ENCODE results near the gene PHF23.

The PHF23 gene

DNA sequence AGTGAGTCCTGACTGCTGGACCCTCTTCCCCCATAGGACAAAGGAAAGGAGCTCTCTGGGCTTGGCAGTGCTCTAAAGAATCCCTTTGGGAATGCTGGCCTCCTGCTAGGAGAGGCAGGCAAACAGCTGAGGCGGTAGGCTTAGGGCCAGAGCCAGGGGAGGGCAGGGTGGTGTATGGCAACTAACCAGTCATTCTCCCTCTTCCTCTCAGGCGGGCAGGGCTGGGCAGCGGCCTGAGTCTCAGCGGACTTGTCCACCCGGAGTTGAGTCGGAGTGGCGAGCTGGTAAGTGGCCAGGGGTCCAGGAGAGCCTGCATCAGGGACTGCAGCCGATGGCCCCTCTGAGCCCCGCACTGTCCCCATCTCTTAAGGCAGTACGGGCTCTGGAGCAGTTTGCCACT is 15.1 kb downstream of the PHF23 start:
- Histone ChIP-seq H3K27ac (replicated peaks; ENCODE audit: low read length) (no peak overlapping the region), H2BK12ac (ENCODE audit: low read length) (no peak overlapping the region), H2BK5ac (ENCODE audit: low read length) (no peak overlapping the region), H2AFZ (ENCODE audit: low read length) (no peak overlapping the region), H3K4me3 (ENCODE audit: low read length in 2 of 2) (no peak overlapping the region), H3K4me1 (ENCODE audit: control insufficient read depth in 2 of 2, insufficient read depth in 1 of 2, low read depth in 1 of 2, low read length in 2 of 2) (peaks cover 9 to 10% of the 10 kb centered on the region in 2 donors), H3K4me2 (ENCODE audit: insufficient read depth, low read length, poor library complexity, severe bottlenecking) (no peak overlapping the region), H3K18ac (ENCODE audit: low read length) (no peak overlapping the region), H3K4ac (ENCODE audit: low read length) (no peak overlapping the region), H2BK120ac (ENCODE audit: low read depth, low read length) (no peak overlapping the region), H2BK15ac (ENCODE audit: low read length) (no peak overlapping the region), H3K79me1 (ENCODE audit: low read depth, low read length) (peaks cover 1% of the 10 kb centered on the region), H3K27me3 (ENCODE audit: control insufficient read depth in 3 of 3, insufficient read depth in 3 of 3, low read depth in 1 of 3, low read length in 3 of 3) (no peaks in the 10 kb centered on the region), H3K36me3 (replicated peaks in 1 of 2; ENCODE audit: control insufficient read depth in 2 of 2, insufficient read depth in 2 of 2, low read length in 2 of 2) (peaks cover 66 to 87% of the 10 kb centered on the region in 2 donors), H3K14ac (ENCODE audit: low read length) (no peak overlapping the region), H3K23ac (ENCODE audit: low read depth, low read length, poor library complexity) (no peak overlapping the region), H3K9ac (ENCODE audit: low read depth, low read length, poor library complexity) (no peak overlapping the region), H4K8ac (ENCODE audit: low read depth, low read length) (no peak overlapping the region), H3K9me3 (replicated peaks in 1 of 2; ENCODE audit: control insufficient read depth in 2 of 2, insufficient read depth in 1 of 2, low read depth in 1 of 2, low read length in 2 of 2) (no peaks in the 10 kb centered on the region), H2AK5ac (ENCODE audit: low read depth, low read length) (no peak overlapping the region), H4K91ac (ENCODE audit: low read depth, low read length, poor library complexity) (no peak overlapping the region)
- DNase-seq (ENCODE audit: low spot score): no peak
- WGBS, 2 donors (ENCODE audit: extremely low coverage in 2 of 2, insufficient read length in 2 of 2, insufficient replicate concordance in 1 of 2): no CpG with 5 or more reads among the region's 10 CpGs

- Histone ChIP-seq H3K4me1 (ENCODE audit: control insufficient read depth in 2 of 2, insufficient read depth in 1 of 2, low read depth in 1 of 2, low read length in 2 of 2) (peaks cover 9 to 15% of the 10 kb centered on the region in 2 donors), H3K9ac (ENCODE audit: low read depth, low read length, poor library complexity) (no peak overlapping the region), H3K4me3 (ENCODE audit: low read length in 2 of 2) (no peak overlapping the region), H4K8ac (ENCODE audit: low read depth, low read length) (no peak overlapping the region), H3K27me3 (ENCODE audit: control insufficient read depth in 3 of 3, insufficient read depth in 3 of 3, low read depth in 1 of 3, low read length in 3 of 3) (no peaks in the 10 kb centered on the region), H3K4ac (ENCODE audit: low read length) (no peak overlapping the region), H3K9me3 (replicated peaks in 1 of 2; ENCODE audit: control insufficient read depth in 2 of 2, insufficient read depth in 1 of 2, low read depth in 1 of 2, low read length in 2 of 2) (no peaks in the 10 kb centered on the region), H2BK12ac (ENCODE audit: low read length) (no peak overlapping the region), H2BK120ac (ENCODE audit: low read depth, low read length) (no peak overlapping the region), H3K27ac (replicated peaks; ENCODE audit: low read length) (no peak overlapping the region), H3K14ac (ENCODE audit: low read length) (no peak overlapping the region), H2BK5ac (ENCODE audit: low read length) (no peak overlapping the region), H3K79me1 (ENCODE audit: low read depth, low read length) (no peaks in the 10 kb centered on the region), H2AK5ac (ENCODE audit: low read depth, low read length) (no peak overlapping the region), H3K4me2 (ENCODE audit: insufficient read depth, low read length, poor library complexity, severe bottlenecking) (no peak overlapping the region), H4K91ac (ENCODE audit: low read depth, low read length, poor library complexity) (no peak overlapping the region), H3K23ac (ENCODE audit: low read depth, low read length, poor library complexity) (no peak overlapping the region), H2BK15ac (ENCODE audit: low read length) (no peak overlapping the region), H3K36me3 (replicated peaks in 1 of 2; ENCODE audit: control insufficient read depth in 2 of 2, insufficient read depth in 2 of 2, low read length in 2 of 2) (peaks cover 60 to 79% of the 10 kb centered on the region in 2 donors), H2AFZ (ENCODE audit: low read length) (no peak overlapping the region), H3K18ac (ENCODE audit: low read length) (no peak overlapping the region)
- DNase-seq (ENCODE audit: low spot score): no peak
- WGBS, 2 donors (ENCODE audit: extremely low coverage in 2 of 2, insufficient read length in 2 of 2, insufficient replicate concordance in 1 of 2): no CpG with 5 or more reads among the region's 4 CpGs
Measured at GRCh38 chr17:7223375-7223774, 15.9 kb downstream of the PHF23 start.

GRCh38 chr17:7222972-7223292 is 16.3 kb downstream of the PHF23 start:
- Histone ChIP-seq H3K23ac (ENCODE audit: low read depth, low read length, poor library complexity) (peak overlapping the region; percentile 70), H2AFZ (ENCODE audit: low read length) (no peak overlapping the region), H2BK12ac (ENCODE audit: low read length) (no peak overlapping the region), H3K36me3 (replicated peaks in 1 of 2; ENCODE audit: control insufficient read depth in 2 of 2, insufficient read depth in 2 of 2, low read length in 2 of 2) (peaks cover 57 to 75% of the 10 kb centered on the region in 2 donors), H3K4me2 (ENCODE audit: insufficient read depth, low read length, poor library complexity, severe bottlenecking) (no peak overlapping the region), H2BK15ac (ENCODE audit: low read length) (no peak overlapping the region), H3K9me3 (replicated peaks in 1 of 2; ENCODE audit: control insufficient read depth in 2 of 2, insufficient read depth in 1 of 2, low read depth in 1 of 2, low read length in 2 of 2) (no peaks in the 10 kb centered on the region), H3K27me3 (ENCODE audit: control insufficient read depth in 3 of 3, insufficient read depth in 3 of 3, low read depth in 1 of 3, low read length in 3 of 3) (no peaks in the 10 kb centered on the region), H3K79me1 (ENCODE audit: low read depth, low read length) (no peaks in the 10 kb centered on the region), H2BK5ac (ENCODE audit: low read length) (no peak overlapping the region), H3K4me1 (ENCODE audit: control insufficient read depth in 2 of 2, insufficient read depth in 1 of 2, low read depth in 1 of 2, low read length in 2 of 2) (peaks cover 13 to 19% of the 10 kb centered on the region in 2 donors), H3K14ac (ENCODE audit: low read length) (no peak overlapping the region), H3K4me3 (ENCODE audit: low read length in 2 of 2) (no peak overlapping the region), H2BK120ac (ENCODE audit: low read depth, low read length) (no peak overlapping the region), H4K8ac (ENCODE audit: low read depth, low read length) (no peak overlapping the region), H3K4ac (ENCODE audit: low read length) (no peak overlapping the region), H3K27ac (replicated peaks; ENCODE audit: low read length) (no peak overlapping the region), H2AK5ac (ENCODE audit: low read depth, low read length) (no peak overlapping the region), H3K9ac (ENCODE audit: low read depth, low read length, poor library complexity) (no peak overlapping the region), H3K18ac (ENCODE audit: low read length) (no peak overlapping the region), H4K91ac (ENCODE audit: low read depth, low read length, poor library complexity) (no peak overlapping the region)
- no CpG with 5 or more reads among the region's 7 CpGs for WGBS, 2 donors (ENCODE audit: extremely low coverage in 2 of 2, insufficient read length in 2 of 2, insufficient replicate concordance in 1 of 2)
- no peak for DNase-seq (ENCODE audit: low spot score)

DNA sequence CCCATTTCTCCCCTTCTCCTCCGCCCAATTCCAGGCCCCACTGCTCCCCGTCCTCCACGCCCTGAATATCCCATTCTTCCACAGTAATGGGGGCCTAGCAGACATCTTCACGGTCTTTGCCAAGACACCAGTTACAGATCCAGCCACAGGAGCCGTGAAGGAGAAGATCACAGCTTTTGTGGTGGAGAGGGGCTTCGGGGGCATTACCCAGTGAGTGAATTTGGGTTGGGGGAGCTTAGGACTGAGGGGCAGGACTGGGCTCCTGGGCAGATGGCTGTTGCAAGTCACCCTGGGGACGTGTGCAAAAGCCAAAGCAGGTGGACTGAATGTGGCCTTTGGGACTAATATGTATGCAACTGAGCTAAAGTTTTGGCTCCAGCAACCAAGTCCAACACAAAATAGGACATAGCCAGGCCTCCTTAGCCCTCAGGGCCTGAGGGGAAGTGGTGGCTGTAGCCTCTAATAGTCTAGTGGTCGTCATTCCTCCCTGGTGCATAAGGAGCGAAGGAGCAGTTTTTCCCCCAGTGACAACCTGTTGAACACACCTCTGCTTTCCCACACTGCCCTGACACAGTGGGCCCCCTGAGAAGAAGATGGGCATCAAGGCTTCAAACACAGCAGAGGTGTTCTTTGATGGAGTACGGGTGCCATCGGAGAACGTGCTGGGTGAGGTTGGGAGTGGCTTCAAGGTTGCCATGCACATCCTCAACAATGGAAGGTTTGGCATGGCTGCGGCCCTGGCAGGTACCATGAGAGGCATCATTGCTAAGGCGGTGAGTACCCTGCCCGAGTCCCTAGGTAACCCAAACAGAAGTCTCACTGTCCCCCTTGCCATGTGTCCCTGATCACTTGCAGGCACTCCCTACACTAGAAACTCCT is 16.9 kb downstream of the PHF23 start:
- H2BK15ac ChIP-seq (ENCODE audit: low read length): no peak overlapping the region
- H3K18ac ChIP-seq (ENCODE audit: low read length): no peak overlapping the region
- no peak for DNase-seq (ENCODE audit: low spot score)
- no peak overlapping the region for H3K4me3 ChIP-seq (ENCODE audit: low read length in 2 of 2)
- WGBS, 2 donors (ENCODE audit: extremely low coverage in 2 of 2, insufficient read length in 2 of 2, insufficient replicate concordance in 1 of 2): no CpG with 5 or more reads among the region's 15 CpGs
- H3K23ac ChIP-seq (ENCODE audit: low read depth, low read length, poor library complexity): peak overlapping the region; percentile 70
- no peaks in the 10 kb centered on the region for H3K9me3 ChIP-seq (replicated peaks in 1 of 2; ENCODE audit: control insufficient read depth in 2 of 2, insufficient read depth in 1 of 2, low read depth in 1 of 2, low read length in 2 of 2)
- no peak overlapping the region for H2BK120ac ChIP-seq (ENCODE audit: low read depth, low read length)
- no peak overlapping the region for H3K27ac ChIP-seq (replicated peaks; ENCODE audit: low read length)
- H2AFZ ChIP-seq (ENCODE audit: low read length): no peak overlapping the region
- peaks cover 52 to 69% of the 10 kb centered on the region in 2 donors for H3K36me3 ChIP-seq (replicated peaks in 1 of 2; ENCODE audit: control insufficient read depth in 2 of 2, insufficient read depth in 2 of 2, low read length in 2 of 2)
- no peaks in the 10 kb centered on the region for H3K27me3 ChIP-seq (ENCODE audit: control insufficient read depth in 3 of 3, insufficient read depth in 3 of 3, low read depth in 1 of 3, low read length in 3 of 3)
- peaks cover 17 to 22% of the 10 kb centered on the region in 2 donors for H3K4me1 ChIP-seq (ENCODE audit: control insufficient read depth in 2 of 2, insufficient read depth in 1 of 2, low read depth in 1 of 2, low read length in 2 of 2)
- no peak overlapping the region for H3K14ac ChIP-seq (ENCODE audit: low read length)
- no peak overlapping the region for H2BK12ac ChIP-seq (ENCODE audit: low read length)
- H2AK5ac ChIP-seq (ENCODE audit: low read depth, low read length): no peak overlapping the region
- H2BK5ac ChIP-seq (ENCODE audit: low read length): no peak overlapping the region
- peak overlapping the region; percentile 1 for H3K9ac ChIP-seq (ENCODE audit: low read depth, low read length, poor library complexity)
- no peaks in the 10 kb centered on the region for H3K79me1 ChIP-seq (ENCODE audit: low read depth, low read length)
- H4K91ac ChIP-seq (ENCODE audit: low read depth, low read length, poor library complexity): no peak overlapping the region
- H3K4ac ChIP-seq (ENCODE audit: low read length): no peak overlapping the region
- no peak overlapping the region for H3K4me2 ChIP-seq (ENCODE audit: insufficient read depth, low read length, poor library complexity, severe bottlenecking)
- H4K8ac ChIP-seq (ENCODE audit: low read depth, low read length): no peak overlapping the region

Measured in neuronal stem cell (in vitro differentiated cells).